Inflammatory macrophage treated with lipopolysaccharide for 1 hour (primary cell): ENCODE measurements around the gene SRRM4.
A peak's percentile ranks its signal among the peaks of the same experiment; 100 is the strongest.
"Not testable (repeated sequence)": the region's sequence is repeated elsewhere in the genome, so short reads cannot be mapped to it uniquely, and the experiment has no call there.

Experiments
- DNase-seq, 2 donors: peaks; one replicate each; pipeline ENCODE4 v3.0.0-alpha.2; 2020 to 2022

The SRRM4 gene, protein sequence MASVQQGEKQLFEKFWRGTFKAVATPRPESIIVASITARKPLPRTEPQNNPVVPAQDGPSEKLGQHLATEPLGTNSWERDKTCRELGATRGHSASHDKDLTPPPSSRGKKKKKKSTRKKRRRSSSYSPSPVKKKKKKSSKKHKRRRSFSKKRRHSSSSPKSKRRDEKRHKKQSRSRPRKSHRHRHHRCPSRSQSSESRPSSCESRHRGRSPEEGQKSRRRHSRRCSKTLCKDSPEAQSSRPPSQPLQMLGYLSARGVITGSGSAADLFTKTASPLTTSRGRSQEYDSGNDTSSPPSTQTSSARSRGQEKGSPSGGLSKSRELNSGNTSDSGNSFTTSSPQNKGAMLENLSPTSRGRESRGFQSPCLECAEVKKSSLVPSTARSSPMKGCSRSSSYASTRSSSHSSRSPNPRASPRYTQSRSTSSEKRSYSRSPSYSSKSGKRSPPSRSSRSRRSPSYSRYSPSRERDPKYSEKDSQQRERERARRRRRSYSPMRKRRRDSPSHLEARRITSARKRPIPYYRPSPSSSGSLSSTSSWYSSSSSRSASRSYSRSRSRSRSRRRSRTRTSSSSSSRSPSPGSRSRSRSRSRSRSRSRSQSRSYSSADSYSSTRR

DNA sequence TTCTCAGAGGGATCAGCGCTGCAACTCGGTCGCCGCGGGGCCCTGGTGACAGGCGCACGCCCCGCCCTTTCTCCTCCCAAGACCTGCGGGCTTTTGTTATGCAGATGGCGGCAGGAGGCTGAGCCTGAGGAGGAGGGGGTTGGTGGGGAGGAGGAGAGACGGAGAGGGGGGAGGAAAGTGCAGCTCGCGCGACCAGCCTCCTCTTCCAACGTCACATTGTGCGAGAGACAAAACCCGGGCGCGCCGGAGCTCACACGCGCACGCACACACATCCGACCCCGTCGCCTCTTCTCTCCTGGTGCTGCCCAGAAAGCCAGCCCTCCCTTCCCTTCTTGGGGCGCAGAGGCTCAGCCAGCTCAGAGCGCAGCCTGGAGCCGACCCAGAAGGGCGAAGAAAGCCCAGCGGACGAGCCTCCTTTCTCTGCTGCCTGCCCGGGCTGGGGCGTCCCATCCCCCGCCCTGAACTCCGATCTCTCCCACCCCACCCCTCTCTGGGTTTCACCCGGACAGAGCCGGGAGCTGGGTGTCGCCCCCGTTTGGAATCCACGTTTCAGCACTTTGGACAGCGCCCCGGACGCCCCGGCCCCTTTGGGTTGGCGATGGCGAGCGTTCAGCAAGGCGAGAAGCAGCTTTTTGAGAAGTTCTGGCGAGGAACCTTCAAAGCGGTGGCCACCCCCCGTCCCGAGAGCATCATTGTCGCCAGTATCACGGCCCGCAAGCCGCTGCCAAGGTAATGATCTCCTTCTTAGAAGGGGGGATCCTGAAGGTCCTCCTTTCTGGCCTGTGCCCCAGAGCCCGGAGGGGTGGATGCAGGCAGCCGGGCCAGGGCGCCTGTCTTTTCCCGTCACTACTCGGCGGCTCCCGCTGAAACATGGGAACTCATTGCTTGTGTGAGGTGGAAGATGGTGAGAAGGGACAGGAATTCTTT, at the start of gene SRRM4:
SRRM4 (plus strand) TSS at position 257 of the 927 bp plus-strand sequence; CDS start at position 599, 342 bp downstream.
- DNase-seq: no peak

DNA sequence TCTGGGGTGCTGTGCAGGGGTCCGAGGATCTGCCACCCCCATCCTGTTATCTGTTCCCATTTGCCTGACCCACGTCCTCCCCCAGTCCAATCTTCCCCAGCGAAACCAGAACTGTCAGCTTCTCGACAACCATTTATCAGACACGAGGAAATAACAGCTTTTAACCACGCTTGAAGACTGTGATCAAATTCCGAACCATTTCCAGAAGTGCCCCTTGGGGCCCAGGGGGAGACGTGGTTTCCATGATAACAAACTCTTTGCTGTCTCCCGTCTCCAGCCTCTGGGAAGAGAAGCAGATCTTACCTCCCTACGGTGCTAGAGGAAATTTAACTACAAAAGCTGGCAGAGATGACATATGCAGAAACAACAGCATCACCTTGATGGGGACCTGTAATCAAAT, 35.1 kb upstream of the SRRM4 start:
- DNase-seq: no peak

DNA sequence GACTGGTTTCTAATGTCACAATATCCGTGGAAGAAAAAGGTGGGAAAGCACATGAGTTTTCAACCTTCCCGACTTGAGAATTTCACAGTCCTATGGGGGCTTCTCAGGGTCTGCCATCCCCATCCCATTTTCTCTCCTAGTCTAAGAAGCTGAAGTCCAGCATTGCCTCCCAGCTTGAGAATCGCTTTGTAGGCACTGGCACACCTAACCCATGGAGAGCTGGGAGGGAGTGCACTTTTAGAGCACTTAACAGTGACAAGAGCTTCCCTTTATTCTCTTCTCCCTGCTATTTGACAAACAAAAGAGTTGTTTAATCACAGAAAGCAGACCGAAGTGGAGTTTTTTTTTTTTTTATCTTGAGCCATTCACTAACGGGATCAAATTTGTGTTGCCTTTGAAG, 22.8 kb upstream of the SRRM4 start:
- DNase-seq: no peak

DNA sequence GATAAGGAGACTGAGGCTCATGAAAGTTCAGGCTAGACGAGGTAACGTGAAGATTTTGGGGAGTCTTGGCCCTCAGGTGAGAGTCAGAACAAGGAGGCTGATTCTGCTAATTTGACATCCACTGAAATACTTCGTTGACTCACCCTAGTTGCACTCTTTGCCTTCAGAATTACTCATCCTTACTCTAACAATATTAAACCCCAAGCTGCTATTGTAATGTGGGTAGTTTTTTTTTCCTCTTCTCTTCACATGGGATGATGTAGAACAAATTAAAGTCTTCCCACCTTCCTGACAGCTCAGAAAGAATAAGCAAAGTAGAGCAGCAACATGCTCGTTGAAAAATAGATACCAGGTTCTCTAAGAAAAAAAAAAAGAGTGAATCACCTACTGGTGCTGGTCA, 22.0 kb upstream of the SRRM4 start:
- DNase-seq: no peak

DNA sequence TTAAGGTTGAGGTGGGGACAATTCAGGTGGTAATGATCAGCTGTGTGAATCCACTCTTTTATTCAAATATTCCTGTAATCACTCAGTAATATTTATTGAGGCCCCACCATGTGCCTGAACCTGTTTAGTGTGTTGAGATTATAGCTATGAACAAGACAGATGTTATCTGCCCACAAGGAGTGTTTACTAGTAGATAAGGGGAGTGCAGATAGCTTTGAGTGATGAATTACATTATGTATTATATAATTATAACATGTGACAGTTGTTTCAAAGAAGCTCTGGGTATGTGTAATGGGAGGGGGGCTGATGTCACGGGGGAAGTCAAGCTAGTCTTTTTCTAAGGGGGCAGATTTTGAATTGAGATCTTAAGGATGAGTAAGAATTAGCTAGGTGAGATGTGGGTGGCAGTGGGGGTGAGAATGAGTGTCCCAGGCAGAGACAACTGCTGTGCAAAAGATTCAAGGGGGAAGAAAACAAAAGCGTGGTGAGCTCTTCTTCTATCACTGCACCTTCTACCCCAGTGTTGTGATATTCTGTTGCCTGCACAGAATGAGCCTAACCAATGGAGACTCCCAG, 21.3 kb upstream of the SRRM4 start:
- no peak for DNase-seq

DNA sequence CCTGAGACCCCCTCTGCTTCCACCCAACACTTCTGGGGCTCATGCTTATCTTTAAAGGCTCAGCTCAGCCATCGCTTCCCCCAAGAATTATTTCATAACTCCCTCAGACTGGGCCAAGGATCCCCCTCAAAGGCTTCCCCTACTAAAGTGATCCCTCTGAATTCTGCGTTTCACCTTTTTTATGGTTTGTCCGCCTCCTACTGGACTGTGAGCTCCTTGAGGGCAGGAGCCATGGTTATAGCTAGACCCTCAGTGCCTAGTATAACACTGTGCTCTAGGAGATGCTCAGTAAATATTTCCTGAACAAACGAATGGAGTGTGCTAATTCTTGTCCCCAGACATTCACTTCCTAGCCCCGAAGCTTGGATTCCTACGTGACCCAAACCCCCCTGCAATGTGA, 20.5 kb upstream of the SRRM4 start:
- DNase-seq: no peak

DNA sequence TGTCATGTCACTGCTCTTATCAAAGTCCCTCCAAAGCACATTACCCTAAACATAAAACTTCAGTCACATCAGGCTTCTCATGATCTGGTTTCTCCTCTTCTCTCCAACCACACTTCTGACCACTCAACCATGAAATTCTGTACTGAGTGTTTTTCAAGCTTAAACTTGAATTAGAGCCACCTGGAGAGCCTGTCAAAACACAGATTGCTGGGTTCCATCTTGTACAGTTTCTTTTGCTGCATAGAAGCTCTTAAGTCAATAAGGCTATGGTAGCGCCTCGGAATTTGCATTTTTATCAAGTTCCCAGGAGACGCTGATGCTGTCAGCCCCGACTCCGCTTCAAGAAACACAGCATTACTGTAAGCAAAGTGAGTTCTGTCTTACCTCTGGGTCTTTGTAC, 16.4 kb upstream of the SRRM4 start:
- DNase-seq: no peak

DNA sequence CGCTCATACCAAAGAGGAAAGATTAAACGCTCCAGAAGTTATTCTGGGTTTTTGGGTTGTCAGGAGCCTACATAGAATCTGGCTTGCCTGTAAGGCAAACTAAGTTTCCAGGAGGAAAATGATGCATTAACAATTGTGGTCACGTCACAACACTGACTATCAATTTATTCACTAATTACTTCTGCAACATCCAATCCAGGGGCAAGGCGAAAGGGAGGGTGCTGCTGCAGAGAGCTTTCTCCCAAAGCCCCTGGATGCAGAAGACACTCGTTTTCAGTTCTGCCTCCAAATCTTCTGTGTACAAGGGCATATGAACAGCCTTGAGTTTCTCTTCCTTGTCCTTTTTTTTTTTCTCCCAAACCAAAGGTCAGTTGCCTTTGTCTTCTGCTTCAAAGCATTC, 10.5 kb upstream of the SRRM4 start:
- DNase-seq: no peak

DNA sequence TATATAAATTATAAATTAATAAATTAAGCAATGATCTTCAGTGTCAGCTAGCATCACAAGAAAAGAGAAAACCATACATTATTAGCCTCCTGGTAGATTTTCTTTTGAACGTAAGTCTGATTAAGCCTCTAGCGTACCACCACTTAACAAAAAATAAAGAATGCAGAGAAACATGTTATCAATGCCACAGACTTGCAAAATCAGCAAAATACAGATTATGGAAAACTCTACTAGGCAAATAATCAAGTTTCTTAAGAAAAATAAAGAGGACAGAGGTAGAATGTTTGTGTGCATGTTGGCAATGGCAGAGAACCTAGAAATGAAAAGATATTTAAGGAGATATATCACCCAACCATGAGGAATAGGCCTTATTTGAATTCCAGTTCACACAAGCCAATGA, 8.4 kb upstream of the SRRM4 start:
- no peak for DNase-seq

DNA sequence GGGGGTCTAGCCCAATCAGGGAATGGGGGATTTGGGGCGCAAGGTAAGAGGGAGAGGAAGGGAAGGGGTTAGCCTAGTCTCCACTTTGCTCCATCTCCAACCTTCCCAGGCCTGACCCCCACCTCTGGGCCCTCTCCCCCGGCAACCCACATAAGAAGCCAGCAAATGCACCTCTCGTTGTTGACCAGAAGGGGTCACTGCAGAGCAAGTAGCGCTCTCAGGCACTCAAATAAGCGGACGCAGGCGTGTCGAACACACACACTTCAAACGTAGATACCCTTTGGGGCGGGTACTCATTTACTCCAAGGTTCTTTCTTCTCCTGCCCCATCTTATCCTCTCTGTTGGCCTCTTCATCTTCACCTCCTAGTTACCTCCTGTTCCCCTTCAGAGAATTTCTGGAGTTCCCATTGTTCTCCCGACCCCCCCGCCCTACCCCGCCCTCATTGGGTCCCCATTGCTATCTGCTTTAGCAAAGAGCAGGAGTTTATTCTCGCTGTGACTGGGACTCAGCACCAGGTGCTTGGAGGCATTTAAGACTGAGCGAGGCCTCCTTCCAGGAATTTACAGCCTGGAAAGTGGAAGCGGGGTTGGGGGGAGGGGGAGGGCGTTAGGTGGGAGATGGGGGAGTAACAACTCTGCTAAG, 1.5 kb upstream of the SRRM4 start:
- DNase-seq: peak; percentile 7 to 67

DNA sequence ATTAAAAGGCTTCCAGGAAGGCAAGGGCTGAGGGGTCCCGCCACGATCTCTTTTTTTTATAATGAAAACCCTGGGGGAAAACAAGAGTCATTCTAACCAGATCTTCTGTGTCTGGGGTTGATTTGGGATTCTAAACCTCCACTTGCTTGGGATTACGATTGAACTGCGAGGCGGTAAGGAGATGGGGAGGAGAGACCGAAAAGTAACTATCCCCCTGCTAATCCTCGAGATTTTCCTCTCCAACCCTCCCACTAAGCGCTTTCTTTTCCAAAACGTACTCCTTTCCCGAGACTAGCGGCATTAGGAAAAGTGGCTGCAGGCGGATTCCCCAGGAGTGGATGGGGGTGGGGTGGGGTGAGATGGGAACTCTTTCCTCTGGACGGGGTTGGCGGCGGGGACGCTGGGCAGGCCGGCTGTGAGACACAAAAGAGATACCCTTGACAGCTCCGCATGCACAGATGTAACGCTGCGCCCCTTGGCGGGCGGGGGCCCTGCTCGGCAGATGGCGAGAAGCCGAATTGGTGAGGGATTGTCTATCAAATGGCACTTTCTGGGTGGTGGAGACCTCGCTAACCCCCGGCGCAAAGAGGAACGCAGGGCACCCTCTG, 830 bp upstream of the SRRM4 start:
- DNase-seq: no peak

DNA sequence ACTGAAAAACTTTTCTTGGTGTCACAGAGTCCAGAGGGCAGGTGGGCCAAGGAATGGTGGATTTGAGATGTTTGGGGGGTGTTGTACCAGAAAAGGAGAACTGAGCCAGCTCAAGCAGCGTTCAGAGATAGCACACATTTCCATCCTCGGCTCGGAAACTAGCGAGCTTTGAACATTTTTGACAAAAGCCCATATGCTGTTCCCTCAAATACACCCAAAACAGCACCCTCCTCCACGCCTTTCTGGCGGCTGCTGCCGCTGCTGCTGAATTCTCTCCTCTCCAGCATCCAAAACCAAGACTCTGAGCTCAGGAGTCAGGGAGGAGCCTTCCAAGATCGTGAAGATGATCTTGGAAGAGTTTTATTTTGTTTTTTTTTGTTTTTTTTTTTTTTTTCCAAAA, 961 bp downstream of the SRRM4 start:
- no peak for DNase-seq

DNA sequence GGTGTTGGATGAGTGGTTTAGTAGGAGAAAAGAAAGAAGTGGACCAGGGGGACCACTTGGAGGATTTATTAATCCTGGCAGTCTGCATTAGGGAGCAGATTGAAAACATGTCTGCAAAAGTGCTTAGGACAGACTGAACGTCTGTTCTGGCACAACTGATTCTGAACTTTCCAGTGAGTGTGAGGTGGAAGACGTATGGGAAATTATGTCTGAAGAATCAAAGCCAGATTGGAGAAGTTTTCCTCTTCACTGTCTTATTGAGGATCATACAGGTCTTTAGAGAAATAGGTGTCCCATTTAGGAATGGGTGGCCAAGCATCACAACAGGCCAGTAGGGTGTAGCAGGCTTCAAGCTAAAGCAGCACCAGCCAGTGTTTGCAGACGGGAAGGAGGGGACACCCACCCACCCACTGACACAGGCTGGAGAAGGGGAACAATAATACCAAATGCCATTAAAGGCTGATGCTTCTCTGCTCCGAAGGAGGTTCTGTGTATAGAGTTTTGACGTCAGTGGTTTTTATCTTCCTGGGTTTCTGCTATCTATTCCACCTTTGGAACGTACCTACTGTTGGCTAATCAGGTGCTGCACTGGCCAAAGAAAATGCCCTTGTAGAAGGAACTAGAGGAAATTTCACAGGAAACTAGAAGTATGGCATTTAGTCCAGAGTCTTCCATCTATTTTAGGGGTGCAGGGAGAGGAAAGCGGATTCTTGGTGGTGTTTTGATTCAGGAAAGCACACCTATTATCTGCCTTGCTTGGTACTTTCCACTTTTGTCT, 1.8 kb downstream of the SRRM4 start:
- no peak for DNase-seq

DNA sequence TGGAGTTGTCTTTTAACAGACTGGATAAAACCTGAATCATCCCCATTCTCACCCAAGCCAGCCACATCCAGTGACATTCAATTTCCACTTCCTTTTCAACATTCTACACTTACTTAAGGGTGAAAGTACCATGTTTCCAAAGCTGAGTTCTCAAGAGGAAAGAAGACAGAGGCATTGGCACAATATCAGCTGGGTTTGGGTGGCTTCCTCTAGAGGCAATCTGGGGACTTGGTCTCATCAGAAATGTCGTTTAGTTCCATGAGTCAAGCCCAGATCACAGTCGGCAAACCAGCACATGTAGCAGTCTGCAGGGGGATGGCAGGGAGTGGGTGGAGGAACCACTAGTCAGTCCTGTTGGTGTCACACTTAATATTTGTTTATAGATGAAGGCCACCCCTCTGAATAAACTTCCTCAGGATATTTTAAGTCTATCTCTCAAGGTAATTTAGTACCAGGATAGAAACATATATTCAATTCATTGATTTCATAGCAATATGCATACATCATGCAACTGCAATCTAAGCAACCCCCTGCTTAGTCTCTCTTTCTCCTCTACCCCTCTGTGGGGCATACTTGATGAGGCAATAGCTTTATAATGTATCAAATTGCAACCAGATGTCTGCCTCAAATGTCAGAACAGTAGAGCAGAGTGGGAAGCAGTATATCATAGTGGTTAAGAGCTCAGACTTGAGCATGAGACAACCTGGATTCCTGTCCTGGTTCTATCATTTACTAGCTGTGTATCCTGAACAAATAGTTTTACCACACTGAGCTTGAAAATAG, 3.0 kb downstream of the SRRM4 start:
- DNase-seq: no peak

DNA sequence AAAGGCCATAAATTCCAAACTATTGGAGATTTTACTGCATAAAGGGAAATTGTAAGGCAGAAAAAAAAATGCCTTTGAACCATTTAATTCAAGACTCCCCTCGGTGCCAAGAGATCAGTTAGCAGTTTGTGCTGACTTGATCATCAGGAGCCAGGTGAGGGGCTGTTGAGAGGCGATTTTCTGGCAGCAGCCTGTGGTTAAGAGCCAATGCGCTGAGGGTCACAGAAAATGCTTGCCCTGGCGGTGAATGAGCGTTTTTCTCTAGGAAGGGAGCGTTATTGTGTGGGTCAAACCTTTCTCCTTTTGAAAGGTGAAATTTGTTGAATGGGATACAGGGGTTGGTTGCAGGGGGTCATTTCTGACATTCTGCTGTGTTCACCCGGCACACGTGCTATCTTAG, 4.7 kb downstream of the SRRM4 start:
- DNase-seq: no peak

DNA sequence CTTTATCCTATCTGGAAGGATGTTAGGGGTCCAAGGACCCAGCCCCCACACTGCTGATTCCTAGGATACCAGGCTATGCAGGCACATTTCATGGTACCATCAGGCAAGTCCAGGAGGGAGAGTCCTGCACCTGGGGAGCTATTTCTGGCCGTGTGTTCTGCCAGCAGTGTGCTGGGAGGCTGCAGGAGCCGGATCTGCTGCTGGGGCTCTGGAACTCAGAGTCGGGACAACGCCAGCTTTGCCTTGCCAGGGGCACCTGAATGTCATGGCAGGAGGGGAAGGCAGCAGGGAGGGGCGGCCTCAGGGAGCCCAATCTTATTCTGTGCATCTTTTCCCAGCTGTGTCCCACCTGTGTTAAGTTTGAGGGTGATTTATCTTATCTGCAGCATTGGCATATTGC, 17.8 kb downstream of the SRRM4 start:
- no peak for DNase-seq

DNA sequence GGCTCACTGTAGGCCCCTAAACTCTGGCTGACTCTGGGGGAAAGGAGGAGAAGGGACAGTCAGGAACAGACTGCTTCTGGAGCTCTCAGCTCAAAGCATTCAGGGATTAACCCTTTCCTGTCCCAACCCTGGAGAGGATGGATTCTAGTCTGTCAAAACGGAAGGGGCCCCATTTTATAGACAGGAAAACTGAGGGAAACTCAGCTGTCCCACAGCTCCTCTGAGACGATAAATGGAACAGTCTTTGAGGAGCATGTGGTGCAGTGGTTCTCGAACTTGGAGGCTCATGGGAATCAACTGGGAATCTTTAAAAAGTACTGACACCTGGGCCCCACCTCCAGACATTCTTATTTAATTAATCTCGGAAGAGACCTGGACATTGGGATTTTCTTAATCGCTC, 23.7 kb downstream of the SRRM4 start:
- no peak for DNase-seq

DNA sequence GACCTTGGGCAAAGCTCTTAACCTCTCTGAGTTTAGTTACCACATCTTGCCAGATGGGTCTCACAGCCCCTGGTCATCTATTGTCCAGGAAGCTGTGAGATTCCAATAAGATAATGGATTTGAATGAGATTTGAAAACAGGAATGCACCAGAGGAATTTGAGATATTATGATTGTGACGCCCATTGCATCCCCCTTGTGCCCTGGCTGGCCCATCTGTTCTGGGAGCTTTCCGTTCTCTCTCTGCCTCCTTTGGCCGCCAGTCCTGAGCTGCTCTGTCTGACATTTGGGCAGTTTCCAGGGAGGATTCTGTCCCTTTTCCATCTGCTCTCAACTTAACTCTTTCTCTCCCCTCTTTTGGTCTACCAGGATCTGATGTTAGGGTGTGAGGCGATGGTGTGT, 24.6 kb downstream of the SRRM4 start:
- DNase-seq: no peak

DNA sequence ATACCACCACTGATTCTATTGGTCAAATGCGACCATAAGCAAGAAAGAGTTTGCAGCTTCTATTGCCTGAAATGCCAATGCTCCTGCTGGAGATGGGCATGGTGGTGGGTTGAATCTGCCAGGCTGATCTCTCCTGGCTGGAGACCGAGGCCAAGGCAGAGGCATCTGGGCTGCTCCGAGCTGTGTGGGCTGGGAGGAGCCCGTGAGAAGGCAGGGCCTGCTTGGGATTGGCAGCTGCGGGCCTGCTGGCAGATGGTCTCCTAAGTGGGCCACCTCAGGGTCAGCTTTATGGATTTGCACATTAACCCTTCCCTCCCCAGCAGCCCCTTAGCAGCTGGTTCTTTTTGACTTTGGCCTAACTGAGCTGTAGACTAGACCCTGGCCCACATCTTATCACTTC, 25.4 kb downstream of the SRRM4 start:
- no peak for DNase-seq

DNA sequence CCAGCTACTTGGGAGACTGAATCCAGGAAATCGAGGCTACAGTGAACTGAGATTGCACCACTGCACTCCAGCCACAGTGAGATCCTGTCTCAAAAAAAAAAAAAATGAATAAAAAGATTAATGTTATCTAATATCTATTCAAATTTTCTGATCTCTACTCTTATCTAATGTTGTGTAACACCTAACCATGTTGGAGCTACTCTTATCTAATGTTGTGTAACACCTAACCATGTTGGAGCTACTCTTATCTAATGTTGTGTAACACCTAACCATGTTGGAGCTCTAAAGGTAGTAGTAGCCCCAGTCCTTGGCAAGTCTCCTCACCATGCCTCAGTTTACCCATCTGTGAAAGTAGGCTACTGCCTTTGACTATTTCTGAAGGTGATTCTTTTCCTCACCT, 26.9 kb downstream of the SRRM4 start:
- not testable (repeated sequence) for DNase-seq
